ENCODE results near the gene CHST15.
"Not testable (repeated sequence)": the region's sequence is repeated elsewhere in the genome, so short reads cannot be mapped to it uniquely, and the experiment has no call there.

Gene CHST15

GRCh38 chr10:124124123-124124768 is 30.8 kb upstream of the CHST15 start:
- DNase-seq = no peak

- DNase-seq = no peak
Measured at GRCh38 chr10:124123156-124123555, 29.8 kb upstream of the CHST15 start.

- no peak for DNase-seq
Measured at GRCh38 chr10:124122211-124122610, 28.8 kb upstream of the CHST15 start.

GRCh38 chr10:124120410-124121061 is 27.1 kb upstream of the CHST15 start:
- no peak for DNase-seq

GRCh38 chr10:124119946-124120345 is 26.5 kb upstream of the CHST15 start:
- DNase-seq = no peak

GRCh38 chr10:124119216-124119615 is 25.8 kb upstream of the CHST15 start:
- no peak for DNase-seq

GRCh38 chr10:124117833-124118232 is 24.4 kb upstream of the CHST15 start:
- DNase-seq = no peak

GRCh38 chr10:124117511-124117785 is 24.1 kb upstream of the CHST15 start:
- no peak for DNase-seq

GRCh38 chr10:124116771-124117510 is 23.5 kb upstream of the CHST15 start:
- no peak for DNase-seq

- no peak for DNase-seq
Measured at GRCh38 chr10:124114696-124115095, 21.3 kb upstream of the CHST15 start.

GRCh38 chr10:124112891-124113580 is 19.6 kb upstream of the CHST15 start:
- DNase-seq = no peak

GRCh38 chr10:124110882-124111281 is 17.5 kb upstream of the CHST15 start:
- no peak for DNase-seq

- DNase-seq = no peak
Measured at GRCh38 chr10:124109261-124109660, 15.9 kb upstream of the CHST15 start.

- no peak for DNase-seq
Measured at GRCh38 chr10:124107072-124107471, 13.7 kb upstream of the CHST15 start.

GRCh38 chr10:124106241-124106879 is 13.0 kb upstream of the CHST15 start:
- DNase-seq = no peak

GRCh38 chr10:124105594-124105993 is 12.2 kb upstream of the CHST15 start:
- DNase-seq = no peak

GRCh38 chr10:124105045-124105444 is 11.6 kb upstream of the CHST15 start:
- DNase-seq = no peak

- DNase-seq = no peak
Measured at GRCh38 chr10:124104011-124104627, 10.7 kb upstream of the CHST15 start.

GRCh38 chr10:124101351-124101750 is 8.0 kb upstream of the CHST15 start:
- no peak for DNase-seq

- DNase-seq = not testable (repeated sequence)
Measured at GRCh38 chr10:124100651-124101050, 7.3 kb upstream of the CHST15 start.

GRCh38 chr10:124100124-124100523 is 6.7 kb upstream of the CHST15 start:
- no peak for DNase-seq

GRCh38 chr10:124099604-124100003 is 6.2 kb upstream of the CHST15 start:
- DNase-seq = no peak

- DNase-seq = no peak
Measured at GRCh38 chr10:124098575-124098974, 5.2 kb upstream of the CHST15 start.
